Adrenal gland (tissue), 5 donors: ENCODE measurements around the gene MRPL45.

ENCODE experiments used
- CTCF ChIP-seq, 6 experiments: fragments of 450-650 bp in 4 of 6; fragments of 200-600 bp in 2 of 6; sonication (generic) in 1 of 6; IDR thresholded peaks; 1 replicate in 5 of 6; 2 replicates in 1 of 6; pipeline versions ENCODE4 v1.5.1 to v1.8.0; 2016 to 2021; ENCODE audit warnings: antibody characterized with exemption in 6 of 6, mild to moderate bottlenecking in 2 of 6, moderate library complexity in 1 of 6
- POLR2A ChIP-seq, 2 donors: fragments of 450-650 bp; IDR thresholded peaks; one replicate each; pipeline ENCODE4 v1.6.1; 2017; ENCODE audit warnings: antibody characterized with exemption in 2 of 2, mild to moderate bottlenecking in 2 of 2, moderate library complexity in 1 of 2
- donor health status: DM: no; HTN: no; CAD: no.

- TF ChIP-seq CTCF (IDR thresholded peaks at IDR 0.05) (no peak), POLR2A (IDR thresholded peaks at IDR 0.05) (no peak)
Measured at GRCh38 chr17:38334480-38335364, 37.8 kb downstream of the MRPL45 start.
